ENCODE measurements around the gene HDC.

DNA sequence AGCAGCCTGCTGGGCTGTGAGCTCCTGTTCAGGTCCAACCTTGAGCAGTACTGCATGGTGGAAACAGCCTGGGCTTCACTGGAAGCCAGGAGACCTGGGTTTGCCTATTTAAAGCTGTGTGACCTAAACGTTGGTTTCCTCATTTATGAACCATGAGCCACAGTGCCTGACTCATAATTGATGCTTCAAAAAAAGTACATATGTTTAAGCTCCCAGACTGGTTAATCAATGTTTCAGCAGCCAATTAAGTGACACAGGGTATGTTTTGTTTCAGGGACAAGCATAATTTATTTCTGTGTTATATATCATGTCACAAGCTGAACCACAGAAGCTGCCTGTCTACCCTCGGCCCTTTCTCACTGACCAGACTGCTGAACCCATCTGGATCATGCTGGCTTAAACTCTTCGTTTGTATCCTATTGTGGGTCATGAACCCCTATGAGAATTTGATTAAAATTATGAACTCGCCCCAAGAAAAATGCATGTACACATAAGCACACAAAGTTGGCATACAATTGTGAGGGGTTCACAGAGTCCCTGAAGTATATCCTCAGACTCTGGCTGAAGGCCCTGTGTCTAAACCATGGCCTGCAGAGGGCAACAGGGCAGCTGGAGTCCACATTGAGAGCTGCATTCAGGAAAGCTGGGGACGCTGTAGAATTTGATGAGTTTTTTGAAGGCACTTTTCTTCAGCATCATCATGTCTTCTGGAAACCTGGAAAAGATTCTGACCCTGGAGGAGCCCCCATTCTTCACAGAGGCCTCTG lies 23.7 kb downstream of the HDC start:
- TF ChIP-seq POLR2A (IDR thresholded peaks at IDR 0.05; ENCODE audit: insufficient read depth in 1 of 2, low read depth in 2 of 2, low read length in 2 of 2) = no peak
- TF ChIP-seq, protein P1, sequence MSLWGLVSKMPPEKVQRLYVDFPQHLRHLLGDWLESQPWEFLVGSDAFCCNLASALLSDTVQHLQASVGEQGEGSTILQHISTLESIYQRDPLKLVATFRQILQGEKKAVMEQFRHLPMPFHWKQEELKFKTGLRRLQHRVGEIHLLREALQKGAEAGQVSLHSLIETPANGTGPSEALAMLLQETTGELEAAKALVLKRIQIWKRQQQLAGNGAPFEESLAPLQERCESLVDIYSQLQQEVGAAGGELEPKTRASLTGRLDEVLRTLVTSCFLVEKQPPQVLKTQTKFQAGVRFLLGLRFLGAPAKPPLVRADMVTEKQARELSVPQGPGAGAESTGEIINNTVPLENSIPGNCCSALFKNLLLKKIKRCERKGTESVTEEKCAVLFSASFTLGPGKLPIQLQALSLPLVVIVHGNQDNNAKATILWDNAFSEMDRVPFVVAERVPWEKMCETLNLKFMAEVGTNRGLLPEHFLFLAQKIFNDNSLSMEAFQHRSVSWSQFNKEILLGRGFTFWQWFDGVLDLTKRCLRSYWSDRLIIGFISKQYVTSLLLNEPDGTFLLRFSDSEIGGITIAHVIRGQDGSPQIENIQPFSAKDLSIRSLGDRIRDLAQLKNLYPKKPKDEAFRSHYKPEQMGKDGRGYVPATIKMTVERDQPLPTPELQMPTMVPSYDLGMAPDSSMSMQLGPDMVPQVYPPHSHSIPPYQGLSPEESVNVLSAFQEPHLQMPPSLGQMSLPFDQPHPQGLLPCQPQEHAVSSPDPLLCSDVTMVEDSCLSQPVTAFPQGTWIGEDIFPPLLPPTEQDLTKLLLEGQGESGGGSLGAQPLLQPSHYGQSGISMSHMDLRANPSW (CRISPR knock-in tag; IDR thresholded peaks at IDR 0.05; ENCODE audit: borderline replicate concordance) = no peak
